WERI-Rb-1 (cell line): ENCODE data around the gene ENHO.

Source experiments
- DNase-seq: peaks from one replicate; pipeline ENCODE4 v3.0.0-alpha.2; 2020
- H3K27ac ChIP-seq: fragments of 250-450 bp; sonication (Bioruptor Pico); 2 replicates; pipeline ENCODE4 v1.5.1; 2020; ENCODE audit warnings: mild to moderate bottlenecking, moderate library complexity
- H3K27me3 ChIP-seq: fragments of 250-450 bp; sonication (Bioruptor Pico); 2 replicates; pipeline ENCODE4 v1.5.1; 2021; ENCODE audit warnings: mild to moderate bottlenecking, low read depth, moderate library complexity; ENCODE audit not compliant: insufficient read depth, severe bottlenecking
- H3K36me3 ChIP-seq: fragments of 250-450 bp; sonication (Bioruptor Pico); 2 replicates; pipeline ENCODE4 v1.5.1; 2020; ENCODE audit warnings: mild to moderate bottlenecking, moderate library complexity
- H3K4me3 ChIP-seq: 2 replicates; pipeline ENCODE4 v1.5.1; 2011; ENCODE audit warnings: low read depth, mild to moderate bottlenecking, control low read depth, low read length
- H3K9me3 ChIP-seq: fragments of 250-450 bp; sonication (Bioruptor Pico); 2 replicates; pipeline ENCODE4 v1.5.1; 2021; ENCODE audit warnings: mild to moderate bottlenecking, moderate library complexity; ENCODE audit not compliant: severe bottlenecking
- TF ChIP-seq, protein P1 (sequence below): IDR thresholded peaks from 2 replicates; pipeline ENCODE4 v1.5.1; 2011; ENCODE audit warnings: low read depth, mild to moderate bottlenecking, control low read depth, inconsistent platforms, low read length

Gene ENHO

DNA sequence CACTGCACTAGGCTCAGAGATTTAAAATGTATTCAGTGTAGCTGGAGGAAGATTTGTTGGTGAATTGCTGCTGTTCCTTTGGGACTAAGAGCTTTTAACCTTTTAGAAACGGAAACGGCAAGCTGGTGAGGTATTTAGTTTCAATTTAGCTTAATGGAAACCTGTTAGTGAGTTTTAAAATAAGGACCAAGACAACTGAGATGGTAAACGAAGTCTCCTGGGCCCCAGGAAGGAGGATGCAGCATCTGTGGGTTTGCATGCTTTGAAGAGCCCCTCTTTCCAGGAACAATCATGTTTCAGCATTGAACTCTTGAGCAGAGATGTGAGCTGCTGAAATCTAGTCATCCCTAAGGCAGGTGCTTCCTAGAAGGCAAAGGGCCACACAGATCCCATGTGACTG is 47.7 kb downstream of the ENHO start:
- DNase-seq, result no peak
- no peaks in the 10 kb centered on the region for H3K9me3 ChIP-seq
- H3K36me3 ChIP-seq, result no peaks in the 10 kb centered on the region
- H3K27me3 ChIP-seq, result no peaks in the 10 kb centered on the region
- H3K27ac ChIP-seq, result no peak overlapping the region
- TF ChIP-seq, protein P1, sequence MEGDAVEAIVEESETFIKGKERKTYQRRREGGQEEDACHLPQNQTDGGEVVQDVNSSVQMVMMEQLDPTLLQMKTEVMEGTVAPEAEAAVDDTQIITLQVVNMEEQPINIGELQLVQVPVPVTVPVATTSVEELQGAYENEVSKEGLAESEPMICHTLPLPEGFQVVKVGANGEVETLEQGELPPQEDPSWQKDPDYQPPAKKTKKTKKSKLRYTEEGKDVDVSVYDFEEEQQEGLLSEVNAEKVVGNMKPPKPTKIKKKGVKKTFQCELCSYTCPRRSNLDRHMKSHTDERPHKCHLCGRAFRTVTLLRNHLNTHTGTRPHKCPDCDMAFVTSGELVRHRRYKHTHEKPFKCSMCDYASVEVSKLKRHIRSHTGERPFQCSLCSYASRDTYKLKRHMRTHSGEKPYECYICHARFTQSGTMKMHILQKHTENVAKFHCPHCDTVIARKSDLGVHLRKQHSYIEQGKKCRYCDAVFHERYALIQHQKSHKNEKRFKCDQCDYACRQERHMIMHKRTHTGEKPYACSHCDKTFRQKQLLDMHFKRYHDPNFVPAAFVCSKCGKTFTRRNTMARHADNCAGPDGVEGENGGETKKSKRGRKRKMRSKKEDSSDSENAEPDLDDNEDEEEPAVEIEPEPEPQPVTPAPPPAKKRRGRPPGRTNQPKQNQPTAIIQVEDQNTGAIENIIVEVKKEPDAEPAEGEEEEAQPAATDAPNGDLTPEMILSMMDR, result no peak
- no peak overlapping the region for H3K4me3 ChIP-seq
